GM18861 (cell line): Measurements from ENCODE around the gene SLC27A5.
"Not testable (repeated sequence)": the region's sequence is repeated elsewhere in the genome, so short reads cannot be mapped to it uniquely, and the experiment has no call there.

Experiments
- ATAC-seq: cut with Tn5 transposase; IDR thresholded peaks from one replicate; pipeline ENCODE4 v1.9.1; 2021; ENCODE audit not compliant: unreplicated experiment

SLC27A5 gene

DNA sequence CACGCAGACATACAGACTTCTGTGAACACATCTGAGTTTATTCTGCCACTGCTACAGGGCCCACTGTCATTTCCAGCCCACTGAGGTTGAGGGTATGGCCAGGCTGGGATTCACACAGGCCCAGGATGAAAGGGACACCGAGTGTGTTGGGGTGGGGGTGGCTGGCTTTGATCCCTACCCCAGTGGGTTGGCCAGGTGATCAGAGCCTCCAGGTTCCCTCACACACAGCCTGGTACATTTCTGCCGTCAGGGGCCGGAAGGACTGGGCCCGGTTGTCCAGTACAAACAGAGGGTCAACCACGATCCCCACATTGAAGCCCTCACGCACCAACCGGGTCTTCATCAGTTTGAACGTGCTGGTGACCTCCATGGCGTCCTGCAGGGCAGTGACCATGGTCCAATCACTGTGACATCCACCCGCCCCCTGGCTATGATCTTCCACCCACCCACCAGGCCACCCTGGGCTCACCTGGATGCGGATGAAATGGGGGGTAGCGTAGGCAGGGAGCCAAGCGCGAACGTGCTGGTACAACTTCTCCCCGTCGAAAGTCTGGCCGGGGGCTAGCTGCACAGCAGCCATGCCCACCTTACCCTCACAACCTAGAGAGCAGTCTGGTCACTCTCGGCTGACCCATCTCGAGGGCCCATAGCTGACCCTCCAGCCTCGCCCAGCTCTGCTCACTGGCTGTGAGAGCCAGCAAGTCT is 13.3 kb downstream of the SLC27A5 start:
- no peak for ATAC-seq

DNA sequence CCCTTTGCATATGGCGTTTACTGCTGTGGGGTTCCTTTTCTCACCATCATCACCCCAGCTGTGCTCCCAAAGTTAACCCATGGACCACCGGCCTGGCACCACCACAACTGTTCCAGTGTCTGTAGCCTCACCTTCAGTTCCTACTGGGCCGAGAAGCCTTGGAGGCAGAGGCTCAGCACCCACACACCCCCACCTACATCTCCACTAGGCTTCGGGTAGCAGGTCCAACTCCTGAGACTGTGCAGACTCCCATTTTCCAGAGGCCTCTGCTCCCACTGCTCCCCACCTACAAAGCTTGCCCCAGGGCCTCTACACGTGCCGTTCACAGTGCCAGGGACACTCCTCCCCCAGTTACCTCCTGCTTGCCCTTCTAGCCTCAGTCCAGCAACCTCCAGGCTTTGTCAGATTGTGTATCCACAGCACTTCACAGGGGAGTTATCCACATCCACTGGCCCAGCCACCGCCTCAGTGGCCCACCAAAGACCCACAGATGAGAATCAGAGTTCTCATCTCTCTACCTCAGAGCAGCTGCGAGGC is 14.1 kb downstream of the SLC27A5 start:
- ATAC-seq, result no peak

DNA sequence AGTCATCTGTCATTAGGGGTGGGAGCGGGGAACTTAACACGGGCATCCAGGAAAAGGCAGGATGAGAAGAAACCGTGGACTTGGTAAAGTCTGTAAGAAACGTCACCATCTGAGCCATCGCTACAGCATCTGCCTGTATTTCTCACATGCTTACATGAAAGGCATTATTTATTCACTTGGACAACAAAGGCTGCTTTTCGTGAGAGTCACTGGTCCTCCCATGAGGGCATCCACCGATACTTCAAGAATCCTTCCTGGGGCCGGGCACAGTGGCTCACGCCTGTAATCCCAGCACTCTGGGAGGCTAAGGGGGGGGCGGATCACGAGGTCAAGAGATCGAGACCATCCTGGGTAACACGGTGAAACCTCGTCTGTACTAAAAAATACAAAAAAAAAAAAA is 19.5 kb downstream of the SLC27A5 start:
- ATAC-seq, result no peak

DNA sequence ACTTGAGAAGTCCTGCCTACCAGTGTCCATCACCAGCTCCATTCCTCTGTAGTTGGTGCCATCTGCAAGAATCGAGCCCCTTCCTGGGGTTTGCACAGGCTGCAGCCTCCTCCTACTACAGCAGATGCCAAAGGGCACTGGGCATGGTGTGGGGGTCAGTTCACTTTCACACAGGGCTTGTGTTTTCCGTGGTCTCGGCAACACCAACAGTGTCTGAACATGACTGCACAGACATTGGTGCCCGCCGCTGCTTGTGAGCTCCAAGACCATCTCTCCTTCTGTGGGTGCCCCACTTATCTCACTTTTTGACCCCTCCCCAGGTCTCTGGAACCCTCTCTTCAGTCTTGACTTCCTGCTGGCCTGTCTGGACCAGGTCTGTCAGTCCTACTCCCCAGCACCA is 20.4 kb downstream of the SLC27A5 start:
- no peak for ATAC-seq

DNA sequence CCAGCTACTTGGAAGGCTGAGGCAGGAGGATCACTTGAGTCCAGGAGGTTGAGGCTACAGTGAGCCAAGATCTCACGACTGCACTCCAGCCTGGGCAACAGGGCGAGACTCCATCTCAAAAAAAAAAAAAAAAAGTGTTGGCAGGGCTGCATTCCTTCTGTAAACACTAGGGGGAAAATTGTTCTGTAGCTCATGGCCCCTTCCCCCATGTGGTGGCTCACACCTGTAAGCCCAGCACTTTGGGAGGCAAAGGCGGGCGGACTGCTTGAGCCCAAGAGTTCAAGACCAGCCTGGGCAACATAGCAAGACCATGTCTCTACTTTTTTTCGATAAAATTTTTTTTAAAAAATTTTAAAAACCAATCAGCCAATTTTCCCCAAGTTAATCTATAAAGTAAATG is 27.4 kb downstream of the SLC27A5 start:
- ATAC-seq, result not testable (repeated sequence)

DNA sequence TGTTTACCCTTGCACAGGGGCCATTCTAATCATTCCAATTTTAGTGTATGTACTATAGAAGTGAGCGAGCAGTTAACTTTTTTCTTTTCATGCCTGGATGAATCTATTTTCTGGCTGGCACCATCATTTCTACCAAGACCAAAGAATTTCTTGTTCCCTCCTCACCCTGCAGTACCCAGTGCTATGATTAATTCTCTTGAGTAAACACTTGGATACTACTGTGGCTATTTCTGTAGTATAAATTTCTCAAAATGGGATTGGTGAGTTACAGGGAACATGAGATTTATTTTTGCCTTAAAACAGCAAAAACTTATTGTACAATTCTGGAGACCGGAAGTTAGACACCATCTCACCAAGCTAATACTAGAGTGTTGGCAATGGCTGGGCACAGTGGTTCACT is 28.0 kb downstream of the SLC27A5 start:
- ATAC-seq, result no peak

DNA sequence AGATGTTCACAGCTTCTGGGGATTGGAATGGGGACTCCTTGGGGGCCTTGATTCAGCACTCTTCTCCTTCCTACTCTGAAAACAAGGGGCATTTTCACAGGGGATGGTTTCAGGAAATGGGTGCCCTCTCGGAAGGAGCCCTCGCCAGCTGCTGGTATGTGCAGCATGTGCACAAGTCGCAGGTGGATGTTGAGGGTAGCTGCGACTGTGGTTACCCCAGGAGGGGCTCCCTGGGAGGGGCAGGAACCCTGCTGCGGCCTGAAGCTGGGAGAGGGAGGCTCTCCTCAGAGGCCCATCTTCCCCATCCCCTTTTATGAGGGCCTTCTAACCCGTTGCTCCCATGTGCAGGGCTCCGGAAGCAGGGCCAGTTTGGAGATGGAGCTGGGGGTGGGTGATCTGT is 29.4 kb downstream of the SLC27A5 start:
- no peak for ATAC-seq

DNA sequence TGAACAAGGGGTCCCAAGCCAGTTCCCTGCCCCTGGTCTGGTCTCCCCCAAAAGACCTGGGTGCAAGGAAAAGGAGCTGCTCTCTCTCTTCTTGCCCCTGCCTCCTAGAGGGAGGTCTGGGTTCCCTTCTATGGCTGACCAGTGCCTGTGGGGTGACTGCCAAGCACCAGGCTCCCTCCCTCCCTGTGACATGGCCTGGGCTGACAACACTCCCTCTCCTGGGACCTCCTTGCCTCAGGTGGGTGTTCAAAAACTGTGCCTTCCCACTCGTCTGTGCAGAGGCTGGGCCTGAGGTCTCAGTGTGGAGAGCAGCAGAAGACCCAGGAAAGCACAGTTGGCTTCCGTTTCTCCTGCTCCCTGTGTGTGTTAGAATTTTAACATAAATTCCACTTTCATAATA is 31.0 kb downstream of the SLC27A5 start:
- ATAC-seq, result no peak

DNA sequence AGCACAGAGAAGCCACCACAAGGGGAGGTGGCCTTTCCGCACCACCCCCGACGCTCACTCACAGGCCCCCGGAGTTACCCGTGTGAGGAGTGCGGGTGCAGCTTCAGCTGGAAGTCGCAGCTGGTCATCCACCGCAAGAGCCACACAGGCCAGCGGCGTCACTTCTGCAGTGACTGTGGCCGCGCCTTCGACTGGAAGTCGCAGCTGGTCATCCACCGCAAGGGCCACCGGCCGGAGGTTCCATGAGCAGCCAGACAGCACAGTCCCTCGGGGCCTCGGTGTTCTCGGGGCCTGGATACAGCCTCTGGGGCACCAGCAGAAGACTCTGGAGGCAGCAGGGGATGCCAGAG is 31.3 kb downstream of the SLC27A5 start:
- no peak for ATAC-seq

DNA sequence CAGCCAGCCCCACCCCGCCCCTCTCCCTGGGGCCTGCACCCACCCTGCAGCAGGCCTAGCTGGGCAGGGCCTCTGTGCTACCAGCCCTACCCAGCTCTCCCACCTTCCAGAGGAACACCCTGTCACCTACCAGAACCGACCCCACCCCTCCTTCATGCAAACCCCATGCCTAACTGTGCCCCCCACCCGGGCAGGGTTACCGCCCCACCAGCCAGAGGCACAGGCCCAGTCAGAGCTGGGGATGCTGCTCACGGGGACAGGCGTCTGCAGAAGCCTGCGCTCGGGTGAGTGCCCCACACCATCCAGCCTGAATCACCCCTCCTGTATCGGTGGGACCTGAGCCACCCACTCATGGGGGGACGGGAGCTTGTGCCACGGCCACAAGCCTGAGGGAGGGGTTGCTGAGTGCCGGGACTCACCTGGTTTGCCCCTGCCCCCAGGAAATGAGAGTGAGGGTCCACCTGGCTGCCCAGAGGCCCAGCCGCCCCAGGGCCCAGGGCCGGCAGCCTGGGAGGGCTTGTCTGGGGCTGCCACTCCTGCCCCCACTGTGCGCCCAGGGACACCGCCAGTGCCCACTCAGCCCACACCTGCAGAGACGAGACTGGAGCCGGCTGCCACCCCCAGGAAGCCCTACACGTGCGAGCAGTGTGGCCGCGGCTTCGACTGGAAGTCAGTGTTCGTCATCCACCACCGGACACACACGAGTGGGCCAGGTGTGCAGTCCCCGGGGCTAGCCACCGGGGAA is 31.9 kb downstream of the SLC27A5 start:
- no peak for ATAC-seq

DNA sequence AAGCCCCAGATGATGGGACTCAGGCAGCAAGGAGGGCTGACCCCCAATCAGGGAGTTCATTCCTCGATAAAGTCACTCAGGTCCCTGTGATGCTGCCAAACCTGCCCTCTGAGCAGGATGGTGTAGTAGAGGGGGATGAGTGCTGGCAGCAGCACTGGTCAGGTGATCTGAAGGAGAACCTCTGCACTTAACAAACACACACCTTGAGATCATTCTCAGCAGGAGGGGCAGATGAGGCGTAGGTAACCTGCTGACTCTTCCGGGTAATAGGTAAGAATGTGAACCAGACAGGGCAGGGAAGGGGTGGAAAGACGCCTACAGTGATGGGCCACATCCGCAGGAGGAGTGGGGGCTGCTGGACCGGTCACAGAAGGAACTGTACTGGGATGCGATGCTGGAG is 32.5 kb downstream of the SLC27A5 start:
- no peak for ATAC-seq

DNA sequence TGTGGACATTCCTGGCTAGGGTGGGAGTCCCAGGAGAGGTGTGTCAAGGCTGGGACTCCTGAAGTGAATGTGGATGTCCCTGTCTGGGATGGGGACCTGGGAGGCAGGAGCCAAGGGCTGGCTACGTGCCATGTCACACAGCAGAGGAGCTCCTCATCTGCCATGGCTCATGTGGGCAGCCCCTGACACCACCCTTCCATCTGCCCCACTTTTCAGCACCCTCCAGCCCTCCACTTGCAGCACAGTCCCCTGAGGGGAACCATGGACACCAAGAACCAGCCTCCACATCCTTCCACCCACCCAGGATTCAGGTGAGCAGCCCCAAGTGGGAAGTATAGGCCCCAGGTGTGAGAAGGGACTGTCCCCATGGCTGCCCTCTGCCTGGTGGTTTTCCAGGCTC is 33.9 kb downstream of the SLC27A5 start:
- ATAC-seq, result no peak

DNA sequence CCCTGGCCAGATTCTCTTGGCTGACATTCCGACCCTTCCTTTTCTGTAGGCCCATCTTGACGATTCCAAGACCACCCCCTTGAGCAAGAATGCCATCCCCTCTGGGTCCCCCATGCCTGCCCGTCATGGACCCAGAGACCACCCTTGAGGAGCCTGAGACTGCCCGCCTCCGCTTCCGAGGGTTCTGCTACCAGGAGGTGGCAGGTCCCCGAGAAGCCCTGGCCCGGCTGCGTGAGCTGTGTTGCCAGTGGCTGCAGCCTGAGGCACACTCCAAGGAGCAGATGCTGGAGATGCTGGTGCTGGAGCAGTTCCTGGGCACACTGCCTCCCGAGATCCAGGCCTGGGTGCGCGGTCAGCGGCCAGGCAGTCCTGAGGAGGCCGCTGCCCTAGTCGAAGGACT is 34.7 kb downstream of the SLC27A5 start:
- no peak for ATAC-seq

DNA sequence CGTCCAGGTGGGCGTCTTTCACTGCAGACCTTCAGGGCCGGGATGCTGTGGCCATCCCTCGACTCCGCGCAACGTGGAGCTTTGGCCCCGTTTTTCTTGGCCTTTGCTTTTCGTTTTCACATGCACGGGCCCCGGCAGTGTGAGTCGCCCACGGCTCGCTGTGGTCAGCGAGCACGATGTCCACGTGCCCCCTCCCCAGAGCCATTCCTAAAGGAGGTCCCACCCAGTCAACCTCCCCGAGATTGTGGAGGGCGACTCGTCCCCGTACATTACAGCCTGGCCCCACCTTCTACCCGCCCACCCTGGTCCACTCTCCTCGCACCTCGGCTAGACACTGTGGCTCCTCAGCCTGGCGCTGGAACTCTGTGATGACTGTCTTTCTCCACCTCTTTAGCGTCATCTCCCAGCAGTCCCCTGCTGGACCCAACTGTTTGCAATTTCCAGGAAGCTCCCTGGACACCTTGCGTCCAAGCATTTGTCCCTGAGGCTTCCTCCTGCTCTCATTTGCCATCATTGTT is 35.2 kb downstream of the SLC27A5 start:
- no peak for ATAC-seq

DNA sequence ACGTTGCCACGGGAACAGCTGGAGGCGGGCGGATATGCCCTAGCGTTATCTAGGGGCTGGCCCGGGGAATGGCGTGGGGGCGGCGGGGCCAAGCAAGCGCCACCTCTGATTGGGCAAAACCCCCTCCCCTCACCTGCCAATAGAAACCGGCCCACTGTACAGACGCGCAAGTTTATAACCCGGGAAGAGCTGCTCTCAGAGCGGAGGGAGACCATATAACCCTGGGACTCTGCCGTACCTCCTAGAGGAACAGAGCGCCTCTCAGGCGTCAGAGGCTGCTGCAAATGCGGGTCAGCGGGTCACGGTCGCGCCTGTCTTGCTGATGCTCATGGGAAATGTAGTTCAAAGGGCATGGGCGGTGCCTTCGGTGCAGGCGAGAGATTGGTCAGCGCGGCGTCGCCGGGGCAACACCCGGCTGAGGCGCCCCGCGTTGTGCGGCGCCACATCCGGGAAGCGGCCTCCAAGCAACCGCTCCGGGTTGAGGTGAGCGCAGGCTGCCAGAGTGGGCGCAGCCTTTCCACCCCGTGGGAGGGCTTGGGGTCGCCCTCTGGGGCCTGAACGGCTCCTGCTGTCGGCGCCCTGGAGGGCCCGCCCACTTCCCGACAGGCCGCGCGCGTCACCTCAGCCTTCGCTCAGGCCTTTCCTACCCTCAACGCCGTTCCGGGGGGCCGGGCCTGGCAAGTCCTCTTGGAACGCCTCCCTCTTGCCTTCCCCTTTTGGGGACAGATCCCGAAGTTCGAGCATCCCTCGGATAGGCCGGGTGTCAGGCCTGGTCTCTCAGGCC is 35.9 kb downstream of the SLC27A5 start, which contains the start of gene ZNF446:
Gene ZNF446 (plus strand): TSS at position 639 of the 784 bp plus-strand sequence. CDS start 867 bp downstream, outside the sequence.
- peak; percentile 74 for ATAC-seq

DNA sequence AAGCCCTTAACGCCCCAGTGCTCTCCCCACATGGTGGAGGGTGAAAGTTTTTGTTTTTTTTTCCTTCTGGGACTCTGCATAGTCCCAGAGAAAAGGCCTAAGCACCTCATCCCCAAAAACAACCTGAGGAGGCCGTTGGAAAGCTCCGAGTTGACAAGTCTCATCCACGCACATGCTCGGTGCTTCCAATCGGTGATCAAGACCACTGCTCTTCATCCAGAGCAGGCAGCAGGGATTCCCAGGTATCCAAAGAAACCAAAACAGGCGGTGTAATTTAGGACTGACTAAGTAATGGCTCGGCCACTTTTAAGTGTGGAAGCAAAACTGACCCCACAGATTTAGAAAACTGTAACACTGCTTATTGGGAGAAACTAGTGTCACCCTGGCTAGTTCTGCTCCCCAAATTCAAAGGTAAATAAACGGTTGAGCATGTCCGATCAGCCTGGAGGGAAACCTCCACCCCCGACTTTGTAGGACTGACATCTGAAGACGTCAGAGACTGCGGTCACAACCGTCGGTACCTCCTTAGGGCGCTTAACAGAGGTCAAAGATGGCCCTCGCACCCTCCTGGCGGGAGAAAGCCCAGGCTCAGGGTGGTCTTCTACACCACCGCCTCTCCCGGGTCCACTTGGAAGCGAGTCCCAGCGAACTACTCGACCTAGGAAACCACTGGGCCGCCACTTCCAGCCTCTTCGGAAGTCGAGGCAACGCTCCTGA is 36.6 kb downstream of the SLC27A5 start:
- no peak for ATAC-seq

DNA sequence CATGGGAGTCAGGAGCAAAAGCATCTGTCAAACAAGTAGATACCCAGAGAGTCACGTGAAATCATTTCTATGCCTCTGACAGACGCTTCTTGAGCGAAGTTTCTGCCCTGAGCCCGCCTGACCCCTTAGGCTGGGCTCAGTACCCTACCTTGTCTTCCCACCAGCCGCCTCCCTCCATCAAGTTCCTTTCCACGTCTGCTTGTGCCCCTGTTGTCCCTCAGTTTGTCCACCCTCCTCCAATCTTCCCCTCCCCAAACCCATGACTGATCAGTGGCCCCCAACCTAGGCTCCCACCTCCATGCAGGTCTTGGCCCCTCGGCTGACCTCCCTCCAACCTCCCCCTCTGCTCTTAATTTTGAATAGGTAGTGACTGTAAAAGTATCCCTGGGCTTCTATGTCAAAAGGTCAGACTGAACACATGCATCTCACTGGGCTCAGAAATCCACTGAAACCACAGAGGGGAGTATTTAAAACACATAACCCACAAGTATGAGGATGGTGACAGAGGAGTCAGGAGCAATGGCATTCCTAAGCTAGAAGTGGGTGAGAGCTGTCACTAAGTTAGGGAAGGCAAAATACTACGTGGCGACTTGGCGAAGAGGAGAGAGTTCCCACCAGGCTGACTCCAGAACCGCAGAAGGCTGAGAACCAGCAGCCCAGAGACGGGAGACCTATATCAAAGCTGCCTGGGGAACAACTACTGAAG is 37.3 kb downstream of the SLC27A5 start:
- ATAC-seq, result no peak

DNA sequence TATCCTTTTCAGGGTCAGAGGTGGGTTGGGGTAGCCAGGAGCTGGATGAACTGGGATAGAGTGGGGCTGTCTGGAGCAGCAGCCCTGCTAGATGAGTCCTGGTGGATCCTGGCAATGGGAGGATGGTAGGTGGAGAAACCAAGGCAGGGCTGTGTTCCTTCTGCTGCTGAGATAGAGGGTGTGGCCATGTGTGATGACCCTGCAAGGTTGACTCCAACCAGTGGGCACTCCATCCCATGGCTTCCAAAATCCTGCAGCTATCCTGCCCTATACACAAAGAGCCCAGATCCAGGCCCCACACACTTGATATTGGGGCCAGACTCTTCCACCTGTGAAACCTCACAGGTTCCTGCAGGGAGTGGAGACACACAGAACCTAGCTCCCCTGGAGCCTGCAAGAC is 38.0 kb downstream of the SLC27A5 start:
- ATAC-seq, result no peak

DNA sequence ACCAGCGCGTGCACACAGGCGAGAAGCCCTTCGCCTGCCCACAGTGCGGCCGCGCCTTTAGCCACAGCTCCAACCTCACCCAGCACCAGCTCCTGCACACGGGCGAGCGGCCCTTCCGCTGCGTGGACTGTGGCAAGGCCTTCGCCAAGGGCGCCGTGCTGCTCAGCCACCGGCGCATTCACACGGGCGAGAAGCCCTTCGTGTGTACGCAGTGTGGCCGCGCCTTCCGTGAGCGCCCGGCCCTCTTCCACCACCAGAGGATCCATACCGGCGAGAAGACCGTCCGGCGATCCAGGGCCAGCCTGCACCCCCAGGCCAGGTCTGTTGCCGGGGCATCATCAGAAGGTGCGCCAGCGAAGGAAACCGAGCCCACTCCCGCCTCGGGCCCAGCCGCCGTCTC is 40.1 kb downstream of the SLC27A5 start:
- ATAC-seq, result no peak
